ENCODE results near the gene LHFPL6.

Gene LHFPL6

GRCh38 chr13:39462906-39463305, 140.1 kb downstream of the LHFPL6 start:
- DNase-seq (ENCODE audit: low read depth) = no peak

GRCh38 chr13:39462428-39462827, 140.6 kb downstream of the LHFPL6 start:
- DNase-seq (ENCODE audit: low read depth) = no peak

GRCh38 chr13:39461685-39462266, 141.2 kb downstream of the LHFPL6 start:
- no peak for DNase-seq (ENCODE audit: low read depth)

- DNase-seq (ENCODE audit: low read depth) = no peak
Observed at GRCh38 chr13:39457274-39457673, 145.7 kb downstream of the LHFPL6 start.

GRCh38 chr13:39455521-39456175, 147.3 kb downstream of the LHFPL6 start:
- DNase-seq (ENCODE audit: low read depth) = no peak

GRCh38 chr13:39452834-39453233, 150.2 kb downstream of the LHFPL6 start:
- no peak for DNase-seq (ENCODE audit: low read depth)

- DNase-seq (ENCODE audit: low read depth) = no peak
Observed at GRCh38 chr13:39452417-39452816, 150.6 kb downstream of the LHFPL6 start.

GRCh38 chr13:39451860-39452301, 151.1 kb downstream of the LHFPL6 start:
- no peak for DNase-seq (ENCODE audit: low read depth)

- no peak for DNase-seq (ENCODE audit: low read depth)
Observed at GRCh38 chr13:39451301-39451700, 151.7 kb downstream of the LHFPL6 start.

GRCh38 chr13:39450176-39450575, 152.8 kb downstream of the LHFPL6 start:
- DNase-seq (ENCODE audit: low read depth) = no peak

GRCh38 chr13:39448834-39449233, 154.2 kb downstream of the LHFPL6 start:
- DNase-seq (ENCODE audit: low read depth) = no peak

- DNase-seq (ENCODE audit: low read depth) = no peak
Observed at GRCh38 chr13:39446865-39447264, 156.1 kb downstream of the LHFPL6 start.

- DNase-seq (ENCODE audit: low read depth) = no peak
Observed at GRCh38 chr13:39444866-39445265, 158.1 kb downstream of the LHFPL6 start.

- DNase-seq (ENCODE audit: low read depth) = no peak
Observed at GRCh38 chr13:39433651-39434050, 169.3 kb downstream of the LHFPL6 start.

- DNase-seq (ENCODE audit: low read depth) = no peak
Observed at GRCh38 chr13:39432196-39432595, 170.8 kb downstream of the LHFPL6 start.

GRCh38 chr13:39422845-39423565, 180.0 kb downstream of the LHFPL6 start:
- no peak for DNase-seq (ENCODE audit: low read depth)

- DNase-seq (ENCODE audit: low read depth) = no peak
Observed at GRCh38 chr13:39419876-39420275, 183.1 kb downstream of the LHFPL6 start.

GRCh38 chr13:39419068-39419467, 183.9 kb downstream of the LHFPL6 start:
- no peak for DNase-seq (ENCODE audit: low read depth)

- no peak for DNase-seq (ENCODE audit: low read depth)
Observed at GRCh38 chr13:39418424-39418823, 184.6 kb downstream of the LHFPL6 start.

GRCh38 chr13:39417643-39418042, 185.3 kb downstream of the LHFPL6 start:
- DNase-seq (ENCODE audit: low read depth) = no peak

GRCh38 chr13:39417131-39417530, 185.9 kb downstream of the LHFPL6 start:
- no peak for DNase-seq (ENCODE audit: low read depth)

- no peak for DNase-seq (ENCODE audit: low read depth)
Observed at GRCh38 chr13:39415008-39415802, 187.8 kb downstream of the LHFPL6 start.

- no peak for DNase-seq (ENCODE audit: low read depth)
Observed at GRCh38 chr13:39414339-39414738, 188.7 kb downstream of the LHFPL6 start.

Data from stimulated activated CD8-positive, alpha-beta memory T cell treated with anti-CD3 and anti-CD28 coated beads, Interleukin-12 subunit alpha, Interleukin-12 subunit beta, amount 100 ng/mL, for 1 hour (primary cell).